Activated CD8-positive, alpha-beta memory T cell treated with anti-CD3 and anti-CD28 coated beads, Interleukin-2, amount 50 U/mL, for 48 hours (primary cell): ENCODE data around the gene COX19.
A peak's percentile ranks its signal among the peaks of the same experiment; 100 is the strongest.
"Not testable (repeated sequence)": the region's sequence is repeated elsewhere in the genome, so short reads cannot be mapped to it uniquely, and the experiment has no call there.

Experiments
- DNase-seq: peaks from one replicate; pipeline ENCODE4 v3.0.0-alpha.2; 2020

COX19 gene

DNA sequence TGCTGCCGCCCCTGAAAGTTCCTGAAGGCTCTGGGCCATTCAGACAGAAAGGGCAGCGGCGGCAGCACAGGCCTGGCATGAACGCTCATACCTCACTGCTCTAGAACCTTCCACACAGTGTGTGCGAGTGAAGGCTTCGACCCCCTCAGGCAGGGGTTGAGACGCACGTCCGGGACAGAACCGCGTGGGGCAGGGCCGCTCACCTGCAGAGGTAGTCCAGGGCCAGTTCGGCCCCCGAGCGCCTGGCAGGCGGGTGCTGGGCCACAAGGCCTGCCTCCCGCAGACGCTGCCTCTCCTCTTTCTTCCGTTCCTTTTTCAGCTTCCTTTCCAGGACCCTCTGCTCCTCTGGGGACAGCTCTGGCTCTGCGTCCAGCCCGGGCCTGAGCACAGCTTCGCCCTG lies 34.4 kb upstream of the COX19 start:
- DNase-seq: no peak

DNA sequence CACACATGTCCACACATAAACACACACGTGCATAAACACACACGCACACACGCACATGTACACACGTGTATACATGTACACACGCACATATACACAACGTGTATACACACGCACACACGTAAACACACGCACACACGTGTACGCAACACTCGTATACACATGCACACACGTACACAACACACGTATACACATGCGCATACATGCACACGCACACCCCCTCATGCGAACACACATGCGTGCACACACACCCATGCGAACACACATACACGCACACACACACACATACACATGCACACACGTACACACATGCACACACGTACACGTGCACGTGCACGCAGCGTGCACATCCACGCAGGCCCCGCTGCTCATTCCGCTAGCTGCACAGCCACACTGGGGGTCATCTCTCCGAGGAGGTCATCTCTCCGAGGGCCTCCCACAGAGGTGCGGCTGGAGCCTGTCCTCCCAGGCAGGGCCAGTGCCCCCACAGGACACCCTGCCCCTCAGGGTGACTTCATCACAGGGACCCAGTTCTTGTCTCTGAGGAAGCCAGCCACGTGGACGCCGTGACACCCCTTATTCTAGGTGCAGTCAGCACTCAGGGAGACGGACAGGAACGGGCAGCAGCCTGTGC lies 33.5 kb upstream of the COX19 start:
- DNase-seq: no peak

DNA sequence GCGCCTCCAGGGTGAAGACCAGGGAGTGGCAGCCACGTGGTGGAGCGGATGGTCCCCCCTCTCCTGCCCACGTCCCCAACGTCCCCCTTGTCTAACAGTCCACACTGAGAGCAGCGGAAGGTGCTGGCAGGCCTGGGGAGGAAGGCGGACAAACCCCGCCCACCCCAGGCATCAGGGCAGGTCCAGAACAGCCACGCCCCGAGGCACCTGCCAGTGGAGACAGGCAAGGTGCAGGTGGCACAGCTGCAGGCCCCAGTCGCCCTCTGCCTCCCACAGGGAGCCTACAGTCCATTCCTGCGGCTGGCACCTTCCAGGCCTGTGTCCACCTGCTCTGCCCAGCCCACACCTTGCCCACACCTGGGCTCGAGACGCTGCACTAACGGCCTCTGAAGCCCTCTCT lies 32.6 kb upstream of the COX19 start:
- no peak for DNase-seq

DNA sequence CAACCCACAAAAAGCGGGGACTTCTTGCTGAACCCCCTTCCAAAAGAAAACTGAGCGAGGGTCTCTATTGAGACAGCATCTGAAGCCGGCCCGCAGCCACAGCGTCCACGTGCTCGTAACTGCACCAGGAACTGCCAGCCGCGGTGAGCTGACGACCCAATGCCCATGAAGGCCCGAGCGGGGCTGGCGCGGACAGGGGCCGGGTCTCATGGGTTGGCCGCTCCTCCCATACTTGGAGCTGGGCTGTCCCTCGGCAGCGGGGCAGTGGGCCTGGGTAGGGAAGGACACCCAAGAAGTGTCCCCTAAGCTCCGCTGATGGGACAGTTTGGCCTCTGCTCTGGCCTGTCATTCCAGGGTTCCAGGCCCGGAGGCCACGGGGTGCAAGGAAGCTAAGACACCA lies 30.0 kb upstream of the COX19 start:
- DNase-seq: no peak

DNA sequence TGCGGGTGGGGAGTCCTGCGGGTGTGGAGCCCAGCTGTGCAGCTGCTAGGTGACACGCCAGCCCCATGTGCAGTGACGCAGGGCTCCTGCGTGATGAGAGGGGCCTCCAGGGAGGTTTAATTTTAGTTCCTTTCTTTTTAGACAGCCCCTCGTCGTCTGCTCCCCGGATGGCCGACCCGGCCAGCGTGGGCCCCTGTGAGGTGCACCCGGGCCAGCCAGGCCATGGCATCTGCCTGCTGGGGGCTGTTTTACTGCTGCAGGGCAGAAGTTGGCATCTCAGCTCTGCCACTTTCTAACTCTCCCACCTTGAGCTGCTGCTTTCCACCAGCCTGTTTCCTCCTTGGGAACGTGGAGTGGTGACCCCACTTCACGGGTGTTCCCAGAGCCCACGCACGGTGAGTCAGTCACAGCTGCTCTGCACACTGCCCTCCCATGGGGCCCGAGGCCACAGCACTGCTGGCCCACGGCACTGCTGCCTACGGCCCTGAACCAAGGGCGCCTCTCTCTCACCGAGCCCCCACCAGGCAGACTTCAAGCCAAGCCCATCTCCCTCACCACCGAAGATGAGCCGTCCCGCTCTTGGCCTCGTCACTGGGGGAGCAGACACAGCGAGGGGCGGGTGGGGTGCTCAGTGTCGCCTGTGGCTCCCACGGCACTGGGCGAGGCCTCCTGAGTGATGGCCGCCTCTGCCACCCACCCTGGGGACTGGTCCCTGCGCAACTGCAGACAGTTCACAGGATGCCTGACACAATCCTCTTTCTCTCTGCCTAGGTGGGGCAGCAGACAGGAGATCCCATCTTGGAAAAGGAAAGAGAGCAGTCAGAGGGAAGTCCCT lies 28.9 kb upstream of the COX19 start:
- DNase-seq: no peak

DNA sequence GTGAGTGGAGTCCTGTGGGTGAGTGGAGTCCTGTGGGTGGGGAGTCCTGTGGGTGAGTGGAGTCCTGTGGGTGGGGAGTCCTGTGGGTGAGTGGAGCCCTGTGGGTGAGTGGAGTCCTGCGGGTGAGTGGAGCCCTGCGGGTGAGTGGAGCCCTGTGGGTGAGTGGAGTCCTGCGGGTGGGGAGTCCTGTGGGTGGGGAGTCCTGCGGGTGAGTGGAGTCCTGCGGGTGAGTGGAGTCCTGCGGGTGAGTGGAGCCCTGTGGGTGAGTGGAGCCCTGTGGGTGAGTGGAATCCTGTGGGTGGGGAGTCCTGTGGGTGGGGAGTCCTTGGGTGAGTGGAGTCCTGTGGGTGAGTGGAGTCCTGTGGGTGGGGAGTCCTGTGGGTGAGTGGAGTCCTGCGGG lies 27.1 kb upstream of the COX19 start:
- DNase-seq: not testable (repeated sequence)

DNA sequence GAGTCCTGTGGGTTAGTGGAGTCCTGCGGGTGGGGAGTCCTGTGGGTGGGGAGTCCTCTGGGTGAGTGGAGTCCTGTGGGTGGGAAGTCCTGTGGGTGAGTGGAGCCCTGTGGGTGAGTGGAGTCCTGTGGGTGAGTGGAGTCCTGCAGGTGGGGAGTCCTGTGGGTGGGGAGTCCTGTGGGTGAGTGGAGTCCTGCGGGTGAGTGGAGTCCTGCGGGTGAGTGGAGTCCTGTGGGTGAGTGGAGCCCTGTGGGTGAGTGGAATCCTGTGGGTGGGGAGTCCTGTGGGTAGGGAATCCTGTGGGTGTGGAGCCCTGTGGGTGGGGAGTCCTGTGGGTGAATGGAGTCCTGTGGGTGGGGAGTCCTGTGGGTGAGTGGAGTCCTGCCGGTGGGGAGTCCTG lies 26.7 kb upstream of the COX19 start:
- DNase-seq: not testable (repeated sequence)

DNA sequence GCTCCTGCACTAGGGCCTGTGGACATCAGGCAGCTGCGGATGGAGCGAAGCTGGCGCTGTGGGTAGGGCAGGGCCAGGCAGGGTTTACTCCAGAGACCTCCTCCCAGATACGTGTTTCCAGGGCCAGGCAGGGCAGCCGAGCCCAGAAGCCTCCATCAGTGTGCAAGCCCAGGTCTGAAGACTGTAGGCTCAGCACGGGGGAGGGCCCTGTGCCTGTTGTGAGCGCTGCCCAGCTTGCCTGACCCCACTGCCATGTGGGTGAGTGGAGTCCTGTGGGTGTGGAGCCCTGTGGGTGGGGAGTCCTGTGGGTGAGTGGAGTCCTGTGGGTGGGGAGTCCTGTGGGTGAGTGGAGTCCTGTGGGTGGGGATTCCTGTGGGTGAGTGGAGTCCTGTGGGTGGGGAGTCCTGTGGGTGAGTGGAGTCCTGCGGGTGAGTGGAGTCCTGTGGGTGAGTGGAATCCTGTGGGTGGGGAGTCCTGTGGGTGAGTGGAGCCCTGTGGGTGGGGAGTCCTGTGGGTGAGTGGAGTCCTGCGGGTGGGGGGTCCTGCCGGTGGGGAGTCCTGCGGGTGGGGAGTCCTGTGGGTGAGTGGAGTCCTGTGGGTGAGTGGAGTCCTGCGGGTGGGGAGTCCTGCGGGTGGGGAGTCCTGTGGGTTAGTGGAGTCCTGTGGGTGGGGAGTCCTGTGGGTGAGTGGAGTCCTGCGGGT lies 25.9 kb upstream of the COX19 start:
- DNase-seq: not testable (repeated sequence)

DNA sequence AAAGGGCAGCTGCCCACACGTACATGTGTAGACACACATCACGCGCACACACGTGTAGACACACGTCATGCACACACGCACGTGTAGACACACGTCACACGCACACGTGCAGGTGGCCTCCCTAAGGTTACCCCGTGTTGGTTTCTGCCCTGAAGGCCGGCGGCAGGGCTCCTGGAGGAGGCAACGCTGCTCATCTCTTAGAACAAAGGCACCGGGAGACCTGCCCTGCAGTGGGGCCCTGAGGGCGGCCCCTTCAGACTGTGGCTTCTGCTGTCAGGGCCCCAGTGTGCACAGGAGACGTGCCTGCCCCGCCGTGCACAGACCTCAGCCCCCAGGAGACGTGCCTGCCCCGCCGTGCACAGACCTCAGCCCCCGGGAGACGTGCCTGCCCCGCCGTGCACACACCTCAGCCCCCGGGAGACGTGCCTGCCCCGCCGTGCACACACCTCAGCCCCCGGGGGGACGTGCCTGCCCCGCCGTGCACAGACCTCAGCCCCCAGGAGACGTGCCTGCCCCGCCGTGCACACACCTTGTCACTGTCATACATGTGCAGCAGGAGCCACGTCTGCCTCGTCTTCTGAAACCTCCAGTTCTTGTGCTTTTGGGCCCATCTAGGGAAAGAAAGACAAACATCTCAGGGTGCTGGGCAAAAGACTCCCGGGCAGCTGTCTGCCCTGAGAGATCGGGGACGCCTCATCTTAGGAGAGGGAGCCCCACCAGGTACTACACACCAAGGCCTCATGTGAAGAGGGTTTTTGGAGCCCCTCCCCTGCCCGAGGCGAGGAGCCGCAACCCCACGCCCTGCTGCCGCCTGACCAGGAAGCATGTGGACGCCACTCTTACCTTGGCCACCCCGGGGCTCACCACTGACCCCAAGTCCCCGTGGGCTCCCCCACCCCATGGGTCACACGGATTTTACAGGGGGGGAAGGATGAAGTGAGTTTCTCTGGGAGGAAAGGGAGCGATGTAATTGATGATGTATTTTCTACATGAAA lies 24.9 kb upstream of the COX19 start:
- no peak for DNase-seq

DNA sequence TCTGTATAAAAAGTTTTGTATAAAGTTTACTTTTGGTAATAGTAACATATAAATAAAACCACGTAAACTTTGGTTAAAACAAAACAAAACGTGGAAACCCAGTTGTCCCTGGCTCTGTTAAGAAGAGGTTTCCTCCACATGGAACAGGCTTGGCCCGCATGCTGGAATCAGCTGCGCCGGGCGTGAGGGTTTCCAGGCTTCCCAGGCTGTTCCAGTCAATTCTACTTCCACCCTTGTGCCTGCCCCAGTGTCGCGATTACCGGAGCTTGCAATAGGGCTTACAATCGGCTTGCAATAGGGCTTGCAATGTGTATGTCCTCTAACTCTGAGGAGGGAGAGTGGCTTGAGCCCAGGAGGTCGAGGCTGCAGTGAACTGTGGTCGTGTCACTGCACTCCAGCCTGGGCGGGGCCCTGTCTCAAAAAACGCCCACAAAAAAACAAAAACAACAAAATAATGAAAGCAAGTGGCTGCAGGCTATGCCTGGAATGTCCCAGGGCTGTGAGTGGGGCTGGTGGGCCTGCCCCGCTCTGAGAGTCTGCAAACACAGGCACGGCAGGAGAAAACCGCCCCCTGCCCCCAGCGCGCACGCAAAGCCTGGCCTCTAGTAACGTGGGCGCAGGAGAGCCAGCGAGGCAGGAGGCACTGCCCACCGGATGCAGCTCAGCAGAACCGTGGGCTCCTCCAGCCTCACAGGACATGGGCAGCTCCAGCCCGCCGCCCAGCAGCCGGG lies 24.0 kb upstream of the COX19 start:
- no peak for DNase-seq

DNA sequence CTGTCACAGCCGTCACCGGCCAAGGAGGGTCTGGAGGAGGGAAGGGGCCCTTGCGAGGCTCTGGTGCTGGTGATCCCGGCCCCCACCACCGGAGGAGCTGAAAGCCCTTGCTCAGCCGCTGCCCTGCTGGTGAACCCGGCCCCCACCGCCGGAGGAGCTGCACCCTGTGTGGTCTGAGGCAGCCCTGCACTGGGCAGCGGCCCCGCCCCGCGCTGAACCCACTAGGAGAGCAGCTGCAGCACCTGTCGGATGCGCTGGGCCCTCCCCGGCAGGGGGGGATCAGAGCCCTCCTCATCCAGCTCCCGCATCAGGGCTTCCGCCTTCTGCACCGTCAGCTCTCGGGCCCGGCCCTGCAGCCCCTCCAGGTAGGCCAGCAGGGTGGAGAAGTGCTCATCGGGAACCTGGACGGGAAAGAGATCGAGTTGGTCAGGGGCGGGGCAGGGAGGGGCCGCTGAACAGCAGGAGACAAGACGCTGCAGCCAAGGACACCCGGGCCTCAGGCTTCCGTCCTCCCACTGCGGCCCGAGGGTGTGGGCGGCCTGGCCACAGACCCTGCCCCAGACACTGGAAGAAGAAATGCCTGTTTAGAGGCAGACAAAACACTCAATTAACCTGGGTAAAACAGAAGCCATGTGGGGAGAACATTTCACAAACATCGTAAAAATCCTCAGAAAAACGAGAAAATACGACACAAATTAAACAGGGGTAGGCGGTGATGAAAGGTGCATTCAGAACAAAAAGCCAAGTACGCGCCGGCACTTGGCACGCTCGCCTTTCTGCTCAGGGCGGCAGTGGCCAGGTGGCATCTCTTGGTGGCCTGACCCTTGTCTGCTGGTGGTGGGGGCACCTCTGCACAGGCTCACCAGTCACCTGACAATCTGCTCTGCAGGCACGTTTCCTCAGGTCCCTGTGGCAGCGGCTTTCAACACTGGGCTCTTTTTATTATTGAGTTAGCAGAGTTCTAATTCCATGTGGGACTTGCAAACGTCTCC lies 22.4 kb upstream of the COX19 start:
- DNase-seq: no peak

DNA sequence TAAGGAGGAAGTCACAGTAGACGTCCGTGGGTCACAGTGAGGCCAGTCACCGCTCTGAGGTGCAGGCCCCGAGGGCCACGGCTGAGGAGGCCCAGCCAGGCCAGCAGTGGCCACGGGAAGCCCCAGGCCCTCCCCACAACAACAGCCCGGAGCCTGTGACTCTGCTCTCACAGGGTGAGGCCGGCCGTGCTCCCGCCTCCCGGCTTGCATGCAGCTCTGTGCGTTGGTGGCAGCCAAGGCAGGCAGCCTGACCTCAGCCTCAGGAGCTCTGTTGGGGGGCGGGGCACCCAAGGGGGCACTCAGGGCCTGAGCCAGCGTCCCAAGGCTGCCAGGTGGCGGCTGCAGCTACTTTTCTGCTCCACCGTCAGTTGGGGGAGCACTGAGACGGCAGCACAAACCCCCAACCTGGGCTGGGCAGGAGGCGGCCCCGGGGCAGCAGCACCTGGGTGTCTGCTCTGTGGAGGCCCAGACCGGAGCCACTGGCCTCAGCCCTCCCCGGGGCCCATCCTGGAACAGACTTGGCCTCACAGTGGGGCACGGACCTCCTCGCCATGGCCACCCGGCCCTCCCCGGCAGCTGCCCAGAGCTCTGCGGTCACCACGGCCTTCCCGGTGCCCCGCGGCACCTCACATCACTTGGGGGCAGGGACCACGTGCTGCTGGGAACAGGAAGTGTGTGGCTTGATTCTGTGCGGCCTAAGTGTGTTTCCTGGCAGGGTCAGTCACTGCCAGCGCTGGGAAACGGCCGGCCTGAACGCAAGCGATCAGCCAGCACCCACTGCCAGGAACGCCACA lies 20.9 kb upstream of the COX19 start:
- no peak for DNase-seq

DNA sequence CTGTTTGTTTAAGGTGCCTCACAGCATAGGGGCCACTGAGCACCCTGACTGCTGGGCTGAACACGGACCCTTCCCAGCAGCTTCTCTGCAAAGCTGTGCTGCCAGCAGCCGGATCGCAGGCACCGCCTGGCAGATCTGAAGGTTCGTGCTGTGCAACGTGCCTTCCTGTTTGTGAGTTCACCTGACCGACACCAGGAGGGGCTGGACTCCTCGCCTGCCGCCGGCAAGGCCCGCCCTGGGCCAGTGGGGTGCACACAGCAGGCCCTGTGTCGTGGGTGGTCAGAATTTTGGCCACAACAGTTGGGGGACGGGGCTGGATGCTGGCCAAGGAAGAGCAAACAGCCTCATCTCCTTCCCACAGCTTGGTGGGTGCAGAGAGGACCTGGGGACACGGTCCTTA lies 20.2 kb upstream of the COX19 start:
- DNase-seq: no peak

DNA sequence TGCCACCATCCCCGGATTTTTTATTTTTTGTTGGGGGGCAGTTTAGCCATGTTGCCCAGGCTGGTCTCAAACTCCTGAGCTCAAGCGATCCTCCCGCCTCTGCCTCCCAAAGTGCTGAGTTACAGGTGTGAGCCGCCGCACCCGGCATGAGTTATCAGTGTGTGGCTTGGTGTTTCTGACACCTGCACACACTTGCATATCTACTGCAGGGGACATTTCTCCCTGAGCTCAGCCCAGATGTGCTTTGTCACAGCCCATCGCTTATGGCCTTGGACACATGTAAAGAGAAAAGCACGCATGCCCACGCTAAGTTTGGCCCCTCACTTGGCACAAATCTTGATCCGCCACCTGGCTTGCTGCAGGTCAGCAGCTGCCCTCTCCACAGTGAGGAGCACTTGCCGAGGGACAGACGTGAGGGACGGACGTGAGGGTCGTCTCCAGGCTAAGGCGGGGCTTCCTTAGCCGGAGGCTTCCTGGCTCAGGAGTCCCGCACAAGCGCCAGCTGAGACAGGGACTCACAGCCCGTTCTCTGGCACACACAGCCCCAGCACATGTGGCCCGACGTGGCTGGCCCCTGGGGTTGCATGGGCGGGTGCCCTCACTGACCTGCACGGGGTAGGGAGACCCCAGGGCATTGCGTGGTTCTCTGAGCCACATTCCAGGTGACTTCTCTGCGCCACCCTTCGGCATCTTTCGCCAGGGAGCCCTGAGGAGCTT lies 19.4 kb upstream of the COX19 start:
- no peak for DNase-seq

DNA sequence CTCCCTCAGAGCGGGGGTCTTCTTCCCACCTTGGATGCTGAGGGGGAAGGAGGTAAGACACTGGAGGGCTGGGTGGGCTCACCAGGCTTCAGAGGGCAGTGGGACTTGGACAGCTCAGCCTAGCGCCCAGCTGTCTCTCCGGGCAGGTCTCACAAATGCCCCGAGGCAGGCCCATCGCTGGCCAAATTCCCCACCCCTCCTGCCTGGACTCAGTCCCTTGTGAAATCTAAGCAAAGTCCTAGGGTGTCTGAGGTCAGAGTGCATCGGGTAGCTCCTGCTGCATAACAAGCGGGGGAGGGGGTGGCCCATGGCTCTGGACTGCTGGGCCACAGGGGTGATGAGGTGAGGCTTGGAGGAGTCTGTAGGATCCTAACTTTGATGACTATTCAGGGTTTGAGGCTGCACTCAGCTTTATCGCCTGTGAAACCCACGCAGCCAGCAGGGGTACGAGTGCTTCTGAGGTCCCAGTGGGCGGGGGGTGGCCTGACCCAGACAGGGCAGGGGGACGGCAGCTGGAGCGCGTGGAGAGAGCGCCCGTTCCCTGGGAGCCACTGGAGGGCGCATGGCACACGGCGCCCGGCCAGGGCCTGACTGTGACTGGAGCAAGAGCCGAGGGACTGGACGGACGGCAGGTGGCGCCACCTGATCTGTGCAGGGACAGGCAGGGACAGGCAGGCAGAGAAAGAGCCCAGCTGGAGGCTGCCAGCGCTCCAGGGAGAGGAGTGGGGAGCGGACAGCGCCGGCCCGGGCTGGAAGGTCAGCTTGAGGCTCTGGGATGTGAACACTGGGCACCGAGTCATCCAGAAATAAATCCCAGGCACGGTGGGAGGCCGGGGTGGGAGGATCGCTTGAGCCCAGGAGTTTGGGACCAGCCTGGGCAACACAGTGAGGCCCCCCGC lies 17.6 kb upstream of the COX19 start:
- DNase-seq: peak; percentile 96

DNA sequence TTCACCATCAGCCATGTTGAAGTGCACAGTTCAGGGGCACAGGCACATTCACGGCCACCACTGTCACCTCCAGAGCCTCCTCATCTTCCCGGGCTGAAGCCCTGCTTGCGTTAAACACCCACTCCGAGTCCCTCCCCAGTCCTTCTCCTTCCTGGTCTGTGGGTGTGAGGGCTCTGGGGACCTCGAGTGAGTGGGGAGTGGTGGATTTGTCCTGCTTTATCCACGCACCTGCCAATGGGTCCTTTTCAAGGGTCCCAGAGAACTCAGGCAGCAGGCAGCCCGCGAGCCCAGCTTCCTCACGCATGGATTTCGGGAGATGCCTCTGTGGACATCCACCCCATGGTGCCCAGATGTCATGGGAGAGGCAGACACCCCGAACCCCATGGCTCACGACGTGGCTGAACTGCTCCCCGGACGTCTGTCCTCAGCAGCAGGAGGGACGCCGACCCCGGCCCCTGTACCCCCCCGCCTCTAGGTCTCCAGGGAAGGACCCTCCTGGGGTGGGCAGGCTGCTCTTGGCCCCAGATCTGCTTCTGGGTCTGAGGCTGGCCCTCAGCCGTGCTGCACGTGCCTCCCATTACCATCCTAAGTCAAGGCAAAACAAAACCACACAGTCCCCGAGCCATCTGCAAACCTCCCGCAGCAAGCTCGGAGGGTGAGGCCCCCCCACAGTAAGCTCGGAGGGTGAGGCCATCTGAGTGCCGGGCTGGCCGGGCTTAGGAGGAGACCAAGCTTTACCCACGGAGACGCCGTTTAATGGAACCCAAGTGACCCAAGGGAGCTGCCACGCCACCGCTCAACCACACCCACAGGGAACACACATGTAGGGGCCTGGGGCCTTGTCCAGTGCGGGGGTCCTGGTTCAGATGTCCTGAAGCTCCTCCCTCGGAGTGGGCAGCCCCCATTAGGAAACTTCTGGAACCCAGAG lies 16.6 kb upstream of the COX19 start:
- no peak for DNase-seq
